ENCODE measurements around the gene FOXN4.

FOXN4 gene

DNA sequence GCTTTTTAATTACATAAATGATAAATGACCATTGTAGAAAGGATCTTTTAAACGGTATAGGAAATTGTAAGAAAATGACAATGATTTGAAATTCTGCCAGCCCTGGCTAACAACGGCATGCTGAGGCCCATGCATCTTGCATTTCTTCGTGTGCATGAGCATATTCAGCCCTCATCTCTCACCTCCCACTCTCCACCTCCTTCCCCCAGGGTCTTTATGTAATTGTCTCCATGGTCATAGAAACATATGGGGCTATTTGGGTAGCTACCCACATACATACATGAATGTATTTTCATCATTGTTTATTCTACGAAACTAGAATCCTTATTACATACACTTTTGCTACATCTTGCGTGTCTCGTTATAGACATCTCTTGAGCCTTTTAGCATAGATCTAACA, 43.1 kb upstream of the FOXN4 start:
- TF ChIP-seq, protein P1, sequence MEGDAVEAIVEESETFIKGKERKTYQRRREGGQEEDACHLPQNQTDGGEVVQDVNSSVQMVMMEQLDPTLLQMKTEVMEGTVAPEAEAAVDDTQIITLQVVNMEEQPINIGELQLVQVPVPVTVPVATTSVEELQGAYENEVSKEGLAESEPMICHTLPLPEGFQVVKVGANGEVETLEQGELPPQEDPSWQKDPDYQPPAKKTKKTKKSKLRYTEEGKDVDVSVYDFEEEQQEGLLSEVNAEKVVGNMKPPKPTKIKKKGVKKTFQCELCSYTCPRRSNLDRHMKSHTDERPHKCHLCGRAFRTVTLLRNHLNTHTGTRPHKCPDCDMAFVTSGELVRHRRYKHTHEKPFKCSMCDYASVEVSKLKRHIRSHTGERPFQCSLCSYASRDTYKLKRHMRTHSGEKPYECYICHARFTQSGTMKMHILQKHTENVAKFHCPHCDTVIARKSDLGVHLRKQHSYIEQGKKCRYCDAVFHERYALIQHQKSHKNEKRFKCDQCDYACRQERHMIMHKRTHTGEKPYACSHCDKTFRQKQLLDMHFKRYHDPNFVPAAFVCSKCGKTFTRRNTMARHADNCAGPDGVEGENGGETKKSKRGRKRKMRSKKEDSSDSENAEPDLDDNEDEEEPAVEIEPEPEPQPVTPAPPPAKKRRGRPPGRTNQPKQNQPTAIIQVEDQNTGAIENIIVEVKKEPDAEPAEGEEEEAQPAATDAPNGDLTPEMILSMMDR (conservative IDR thresholded peaks at IDR 0.05; ENCODE audit: low read depth, low read length): no peak
- Histone ChIP-seq H3K4me3 (IDR thresholded peaks at IDR 0.05; ENCODE audit: insufficient read depth, low read depth, low read length) (no peak overlapping the region), H3K27ac (no peak overlapping the region), H3K4me2 (no peak overlapping the region), H3K36me3 (ENCODE audit: insufficient read depth) (no peaks in the 10 kb centered on the region), H2AFZ (ENCODE audit: low read depth) (no peak overlapping the region), H3K79me2 (ENCODE audit: insufficient read depth, low read depth) (no peaks in the 10 kb centered on the region), H4K20me1 (ENCODE audit: insufficient read depth) (no peaks in the 10 kb centered on the region), H3K27me3 (ENCODE audit: insufficient read depth, low read depth) (no peaks in the 10 kb centered on the region), H3K4me1 (ENCODE audit: low read depth, poor library complexity, severe bottlenecking) (peaks cover 20% of the 10 kb centered on the region), H3K9ac (no peak overlapping the region)

DNA sequence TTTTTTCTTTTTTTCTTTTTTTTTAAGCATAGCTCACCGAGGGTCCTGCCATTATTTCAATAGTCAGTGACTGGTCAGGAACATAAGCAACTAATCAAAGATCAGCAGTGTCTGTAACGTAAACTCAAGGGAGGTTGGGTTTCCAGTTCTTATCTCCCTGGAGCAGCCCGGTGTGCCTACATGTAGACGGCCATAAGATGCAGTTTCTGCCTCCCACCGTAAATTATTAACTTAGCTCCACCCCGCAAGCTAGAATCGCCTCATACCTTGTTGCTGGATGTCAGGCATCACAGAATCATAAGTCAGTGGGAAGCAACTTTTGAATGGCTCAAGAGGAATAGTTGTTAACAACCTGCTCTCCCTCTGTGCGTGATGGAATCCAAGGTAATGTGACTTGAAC, 38.5 kb upstream of the FOXN4 start, which contains the start of gene MYO1H:
MYO1H (plus strand) TSS at position 312 of the 400 bp plus-strand sequence; CDS start at position 373, 61 bp downstream.
- H3K27ac ChIP-seq: no peak within 1 kb of the TSS
- no peak within 1 kb of the TSS for H3K4me2 ChIP-seq
- no peaks in the 10 kb centered on the region for H3K4me1 ChIP-seq (ENCODE audit: low read depth, poor library complexity, severe bottlenecking)
- H3K79me2 ChIP-seq (ENCODE audit: insufficient read depth, low read depth): no peaks in the 10 kb centered on the region
- no peaks in the 10 kb centered on the region for H4K20me1 ChIP-seq (ENCODE audit: insufficient read depth)
- TF ChIP-seq, protein P1 (conservative IDR thresholded peaks at IDR 0.05; ENCODE audit: low read depth, low read length): no peak
- H3K9ac ChIP-seq: no peak within 1 kb of the TSS
- no peak within 1 kb of the TSS for H3K4me3 ChIP-seq (IDR thresholded peaks at IDR 0.05; ENCODE audit: insufficient read depth, low read depth, low read length)
- no peaks in the 10 kb centered on the region for H3K36me3 ChIP-seq (ENCODE audit: insufficient read depth)
- H2AFZ ChIP-seq (ENCODE audit: low read depth): no peak within 1 kb of the TSS
- H3K27me3 ChIP-seq (ENCODE audit: insufficient read depth, low read depth): no peaks in the 10 kb centered on the region

DNA sequence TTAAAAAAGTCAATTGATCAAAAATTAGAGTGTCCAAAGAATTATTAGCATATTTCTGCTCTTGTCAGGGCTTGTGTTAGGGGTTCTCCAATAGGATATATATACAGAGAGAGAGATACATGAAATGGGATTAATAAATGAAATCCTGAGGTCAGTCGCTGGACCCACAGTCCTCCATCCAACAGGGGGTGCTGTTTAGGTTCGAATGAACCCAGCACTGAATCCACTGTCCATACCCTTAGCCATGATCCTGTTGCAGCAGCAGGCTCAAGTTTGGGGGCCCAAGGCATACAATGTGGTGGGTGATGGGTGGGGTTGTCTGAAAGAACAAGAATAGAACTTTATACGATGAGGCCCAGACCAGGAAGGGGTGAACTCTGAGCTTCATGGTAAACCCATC, 37.8 kb upstream of the FOXN4 start:
- no peak overlapping the region for H3K9ac ChIP-seq
- H3K4me2 ChIP-seq: no peak overlapping the region
- no peak overlapping the region for H3K4me3 ChIP-seq (IDR thresholded peaks at IDR 0.05; ENCODE audit: insufficient read depth, low read depth, low read length)
- H3K79me2 ChIP-seq (ENCODE audit: insufficient read depth, low read depth): no peaks in the 10 kb centered on the region
- H4K20me1 ChIP-seq (ENCODE audit: insufficient read depth): no peaks in the 10 kb centered on the region
- H3K27me3 ChIP-seq (ENCODE audit: insufficient read depth, low read depth): no peaks in the 10 kb centered on the region
- H3K36me3 ChIP-seq (ENCODE audit: insufficient read depth): no peaks in the 10 kb centered on the region
- H3K4me1 ChIP-seq (ENCODE audit: low read depth, poor library complexity, severe bottlenecking): no peaks in the 10 kb centered on the region
- no peak overlapping the region for H2AFZ ChIP-seq (ENCODE audit: low read depth)
- H3K27ac ChIP-seq: no peak overlapping the region
- TF ChIP-seq, protein P1 (conservative IDR thresholded peaks at IDR 0.05; ENCODE audit: low read depth, low read length): no peak

DNA sequence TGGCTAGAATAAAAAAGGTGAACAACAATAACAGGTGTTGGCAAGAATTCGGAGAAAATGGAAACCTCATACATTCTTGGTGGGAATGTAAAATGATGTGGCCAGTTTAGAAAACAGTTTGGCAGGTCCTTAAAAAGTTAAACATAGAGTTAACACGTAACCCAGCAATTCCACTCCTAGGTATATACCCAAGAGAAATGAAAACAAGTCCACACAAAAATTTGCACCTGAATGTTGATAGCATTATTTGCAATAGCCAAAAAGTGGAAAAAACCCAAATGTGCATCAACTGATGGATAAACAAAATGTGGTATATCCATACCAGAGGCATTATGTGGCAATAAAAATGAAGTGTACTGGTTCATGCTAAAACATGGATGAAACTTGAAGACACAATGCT, 36.3 kb upstream of the FOXN4 start:
- TF ChIP-seq, protein P1 (conservative IDR thresholded peaks at IDR 0.05; ENCODE audit: low read depth, low read length): no peak

More for the DNA sequence above, 36.3 kb upstream of the FOXN4 start:
- Histone ChIP-seq H3K4me2 (no peak overlapping the region), H3K79me2 (ENCODE audit: insufficient read depth, low read depth) (no peaks in the 10 kb centered on the region), H3K36me3 (ENCODE audit: insufficient read depth) (no peaks in the 10 kb centered on the region), H3K27me3 (ENCODE audit: insufficient read depth, low read depth) (no peaks in the 10 kb centered on the region), H2AFZ (ENCODE audit: low read depth) (no peak overlapping the region), H3K27ac (no peak overlapping the region), H3K4me3 (IDR thresholded peaks at IDR 0.05; ENCODE audit: insufficient read depth, low read depth, low read length) (no peak overlapping the region), H3K9ac (no peak overlapping the region), H3K4me1 (ENCODE audit: low read depth, poor library complexity, severe bottlenecking) (no peaks in the 10 kb centered on the region), H4K20me1 (ENCODE audit: insufficient read depth) (no peaks in the 10 kb centered on the region)
